GM12801 (cell line): ENCODE data around the gene NUDT1.

Experiments
- TF ChIP-seq, protein P1 (sequence below): IDR thresholded peaks from one replicate; pipeline ENCODE4 v1.5.1; 2011; ENCODE audit warnings: control low read depth; ENCODE audit not compliant: insufficient read length; ENCODE audit errors: extremely low read depth

Gene NUDT1

DNA sequence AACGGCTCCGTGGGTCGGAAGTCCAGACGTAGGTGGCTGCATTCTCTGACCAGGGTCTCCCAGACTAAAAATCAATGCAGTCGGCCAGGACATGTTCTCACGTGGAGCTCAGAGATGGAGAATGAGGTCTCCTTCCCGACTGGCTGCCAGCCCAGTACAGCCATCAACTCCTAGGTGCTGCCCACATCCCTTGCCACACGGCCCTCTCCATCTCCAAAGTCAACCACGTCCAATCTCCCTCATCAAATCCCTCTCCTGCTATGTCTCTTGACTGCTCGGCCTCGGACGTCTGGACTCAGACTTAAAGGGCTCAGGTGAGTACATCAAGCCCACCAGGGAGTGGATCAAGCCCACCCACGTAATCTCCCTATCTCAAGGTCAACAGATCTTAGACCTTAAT is 16.2 kb upstream of the NUDT1 start:
- TF ChIP-seq, protein P1, sequence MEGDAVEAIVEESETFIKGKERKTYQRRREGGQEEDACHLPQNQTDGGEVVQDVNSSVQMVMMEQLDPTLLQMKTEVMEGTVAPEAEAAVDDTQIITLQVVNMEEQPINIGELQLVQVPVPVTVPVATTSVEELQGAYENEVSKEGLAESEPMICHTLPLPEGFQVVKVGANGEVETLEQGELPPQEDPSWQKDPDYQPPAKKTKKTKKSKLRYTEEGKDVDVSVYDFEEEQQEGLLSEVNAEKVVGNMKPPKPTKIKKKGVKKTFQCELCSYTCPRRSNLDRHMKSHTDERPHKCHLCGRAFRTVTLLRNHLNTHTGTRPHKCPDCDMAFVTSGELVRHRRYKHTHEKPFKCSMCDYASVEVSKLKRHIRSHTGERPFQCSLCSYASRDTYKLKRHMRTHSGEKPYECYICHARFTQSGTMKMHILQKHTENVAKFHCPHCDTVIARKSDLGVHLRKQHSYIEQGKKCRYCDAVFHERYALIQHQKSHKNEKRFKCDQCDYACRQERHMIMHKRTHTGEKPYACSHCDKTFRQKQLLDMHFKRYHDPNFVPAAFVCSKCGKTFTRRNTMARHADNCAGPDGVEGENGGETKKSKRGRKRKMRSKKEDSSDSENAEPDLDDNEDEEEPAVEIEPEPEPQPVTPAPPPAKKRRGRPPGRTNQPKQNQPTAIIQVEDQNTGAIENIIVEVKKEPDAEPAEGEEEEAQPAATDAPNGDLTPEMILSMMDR = no peak

DNA sequence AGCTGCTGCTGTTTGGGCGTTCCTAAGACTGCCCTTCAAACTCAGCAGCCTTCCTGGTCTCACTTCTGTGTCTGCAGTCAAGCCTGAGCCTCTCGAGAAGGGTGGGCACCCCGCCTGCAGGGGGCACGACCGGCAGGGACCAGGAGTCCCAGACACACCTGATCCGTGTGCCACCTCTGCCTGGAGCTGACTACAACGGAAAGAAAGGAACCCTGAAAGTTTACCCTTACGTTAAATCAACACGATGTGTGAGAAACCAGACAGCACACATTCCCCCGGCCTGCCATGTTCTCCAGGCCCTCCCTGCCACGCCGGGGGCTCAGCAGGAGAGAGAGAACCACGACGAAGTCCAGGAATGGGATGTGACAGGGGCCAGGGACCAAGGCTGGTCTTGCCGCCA is 14.3 kb upstream of the NUDT1 start:
- TF ChIP-seq, protein P1 = no peak

DNA sequence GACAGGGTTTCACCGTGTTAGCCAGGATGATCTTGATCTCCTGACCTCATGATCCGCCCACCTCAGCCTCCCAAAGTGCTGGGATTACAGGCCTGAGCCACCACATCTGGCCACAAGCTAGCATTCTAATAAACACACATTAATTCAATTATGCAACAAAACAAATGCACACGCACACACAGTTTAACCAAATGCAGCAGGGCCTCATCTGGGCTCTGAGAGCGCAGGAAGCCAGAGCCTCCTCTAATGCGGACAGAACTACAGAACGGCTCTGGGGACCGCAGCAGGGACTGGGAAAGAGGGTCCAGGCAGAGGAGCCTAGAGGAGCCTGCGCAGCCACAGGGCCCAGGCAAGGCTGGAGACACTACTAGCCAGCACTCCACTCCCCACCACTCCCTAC is 13.1 kb upstream of the NUDT1 start:
- TF ChIP-seq, protein P1 = no peak

DNA sequence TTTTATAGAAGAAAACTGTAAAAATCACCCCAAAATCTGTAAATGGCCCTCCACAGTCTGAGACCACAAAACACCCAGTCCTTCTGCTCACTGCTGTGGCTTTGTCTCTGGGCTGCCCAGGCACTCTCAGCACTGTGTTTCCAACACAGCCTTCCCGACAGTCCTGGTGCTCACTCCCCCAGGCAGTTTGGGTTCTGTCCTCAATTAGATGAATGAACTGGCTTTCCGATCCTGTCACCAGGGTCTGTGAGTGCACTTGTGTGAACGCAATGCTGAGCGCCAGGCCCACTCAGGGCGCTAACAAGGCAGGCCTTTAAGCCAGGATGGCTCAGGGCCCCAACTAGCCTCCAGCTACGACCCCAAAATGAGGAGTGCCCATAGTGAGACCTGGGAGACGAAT is 12.6 kb upstream of the NUDT1 start:
- TF ChIP-seq, protein P1 = no peak

DNA sequence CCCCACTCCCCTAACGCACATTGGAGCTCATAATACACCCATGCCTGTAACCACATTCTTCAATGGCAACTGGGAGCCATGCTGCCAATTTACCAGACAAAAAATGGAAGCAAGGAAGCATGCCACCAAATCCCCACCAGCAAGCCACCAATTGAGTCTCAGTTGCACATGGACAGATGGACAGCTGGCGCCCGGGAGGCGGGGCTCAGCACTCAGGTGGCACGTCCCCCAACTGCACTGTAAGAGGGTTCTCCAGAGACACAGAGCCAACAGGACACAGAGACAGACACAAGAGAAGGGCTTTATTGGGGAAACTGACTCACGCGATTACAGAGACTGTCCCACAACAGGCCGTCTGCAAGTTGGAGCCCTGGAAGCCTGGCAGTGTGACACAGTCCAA is 11.8 kb upstream of the NUDT1 start:
- TF ChIP-seq, protein P1 = no peak

DNA sequence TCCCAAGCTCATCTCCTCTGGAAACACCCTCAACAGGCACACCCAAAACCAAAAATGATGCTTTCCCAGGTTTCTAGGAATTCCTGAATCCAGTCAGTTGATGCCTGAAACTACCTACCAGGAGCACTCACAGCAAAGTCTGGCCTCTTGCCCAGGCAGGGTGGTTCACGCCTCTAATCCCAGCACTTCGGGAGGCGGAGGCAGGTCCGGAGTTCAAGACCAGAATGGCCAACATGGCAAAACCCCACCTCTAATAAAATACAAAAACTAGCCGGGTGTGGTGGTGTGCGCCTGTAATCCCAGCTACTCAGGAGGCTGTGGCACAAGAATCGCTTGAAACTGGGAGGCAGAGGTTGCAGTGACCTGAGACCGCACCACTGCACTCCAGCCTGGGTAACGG is 11.1 kb upstream of the NUDT1 start:
- TF ChIP-seq, protein P1 = no peak

DNA sequence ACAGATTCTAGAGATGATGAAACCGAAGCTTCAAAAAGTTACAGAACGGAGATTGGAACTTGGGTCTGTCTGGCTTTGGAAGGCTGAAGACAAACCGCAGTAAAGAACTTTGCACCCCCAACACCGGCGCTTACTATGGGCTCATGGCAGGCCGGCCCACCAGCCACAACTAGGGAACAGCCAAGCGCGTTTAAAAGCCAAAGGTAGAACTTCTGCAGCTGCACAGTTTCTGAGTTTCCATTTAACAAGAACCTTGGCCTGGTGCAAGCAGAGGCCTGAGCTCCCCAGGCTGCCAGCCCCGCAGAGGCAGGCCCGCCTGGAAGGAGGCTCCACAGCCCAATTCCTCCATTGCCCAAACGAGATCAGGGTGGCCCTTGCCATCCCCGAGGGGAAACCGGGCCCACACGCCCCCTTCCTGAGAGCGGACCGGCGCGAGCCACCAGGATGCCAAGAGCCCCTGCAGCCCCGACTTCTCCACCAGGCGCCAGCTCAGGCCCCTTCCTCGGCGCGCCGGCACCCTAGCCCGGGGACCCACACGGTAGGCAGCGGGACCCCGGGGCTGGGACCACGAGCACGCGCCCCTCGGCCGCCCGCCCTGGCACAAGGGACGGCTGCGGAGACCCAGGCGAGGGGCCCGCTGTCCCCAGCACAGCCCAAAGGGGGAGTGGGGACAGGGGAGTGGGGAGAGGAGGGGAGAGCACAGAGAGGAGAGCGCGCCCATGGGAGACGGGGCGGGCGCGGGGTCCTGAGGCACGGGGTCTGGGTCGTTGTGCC is 9.8 kb upstream of the NUDT1 start:
- TF ChIP-seq, protein P1 = no peak
